GM18861 (cell line): ENCODE measurements around the gene CSF3R.
"Not testable (repeated sequence)": the region's sequence is repeated elsewhere in the genome, so short reads cannot be mapped to it uniquely, and the experiment has no call there.

ENCODE experiments used
- ATAC-seq: cut with Tn5 transposase; IDR thresholded peaks from one replicate; pipeline ENCODE4 v1.9.1; 2021; ENCODE audit not compliant: unreplicated experiment

Gene CSF3R

GRCh38 chr1:36513676-36514473, 31.2 kb upstream of the CSF3R start:
- no peak for ATAC-seq

GRCh38 chr1:36512842-36513241, 30.1 kb upstream of the CSF3R start:
- ATAC-seq: no peak

- no peak for ATAC-seq
Observed at GRCh38 chr1:36511804-36512798, 29.4 kb upstream of the CSF3R start.

GRCh38 chr1:36511220-36511619, 28.5 kb upstream of the CSF3R start:
- ATAC-seq: not testable (repeated sequence)

- ATAC-seq: no peak
Observed at GRCh38 chr1:36510418-36510817, 27.7 kb upstream of the CSF3R start.

- ATAC-seq: no peak
Observed at GRCh38 chr1:36508257-36508656, 25.5 kb upstream of the CSF3R start.

- no peak for ATAC-seq
Observed at GRCh38 chr1:36506276-36506920, 23.7 kb upstream of the CSF3R start.

- no peak for ATAC-seq
Observed at GRCh38 chr1:36503733-36504132, 21.0 kb upstream of the CSF3R start.

GRCh38 chr1:36503159-36503558, 20.4 kb upstream of the CSF3R start:
- ATAC-seq: no peak

- no peak for ATAC-seq
Observed at GRCh38 chr1:36502616-36503015, 19.9 kb upstream of the CSF3R start.

- ATAC-seq: not testable (repeated sequence)
Observed at GRCh38 chr1:36501911-36502310, 19.2 kb upstream of the CSF3R start.

- ATAC-seq: no peak
Observed at GRCh38 chr1:36497207-36497606, 14.5 kb upstream of the CSF3R start.

- no peak for ATAC-seq
Observed at GRCh38 chr1:36494971-36495370, 12.3 kb upstream of the CSF3R start.

GRCh38 chr1:36493524-36493923, 10.8 kb upstream of the CSF3R start:
- ATAC-seq: no peak

GRCh38 chr1:36492491-36492890, 9.8 kb upstream of the CSF3R start:
- ATAC-seq: no peak

GRCh38 chr1:36489258-36490051, 6.7 kb upstream of the CSF3R start:
- ATAC-seq: not testable (repeated sequence)

GRCh38 chr1:36487906-36488305, 5.2 kb upstream of the CSF3R start:
- ATAC-seq: no peak

- not testable (repeated sequence) for ATAC-seq
Observed at GRCh38 chr1:36487336-36487725, 4.6 kb upstream of the CSF3R start.

- no peak for ATAC-seq
Observed at GRCh38 chr1:36486439-36487335, 4.0 kb upstream of the CSF3R start.

- no peak for ATAC-seq
Observed at GRCh38 chr1:36486093-36486438, 3.4 kb upstream of the CSF3R start.
